Pancreas (tissue), 10 donors: Measurements from ENCODE around the gene INTS12. TPM values are rescaled to one million over a fixed set of nuclear protein-coding genes. Genes with fewer than 3 reads are reported as not detected.

Source experiments
- ATAC-seq, 4 donors: fragments of 200-7000 bp; cut with Tn5 transposase; one replicate each; pipeline versions ENCODE4 v1.8.0 to v1.9.1; 2020; ENCODE audit warnings: mild to moderate bottlenecking in 4 of 4, moderate library complexity in 4 of 4
- DNase-seq, 6 donors: peaks; one replicate each; pipeline ENCODE4 v3.0.0-alpha.2; 2020
- FAIRE-seq: peaks from 2 replicates; lab custom pipeline; 2012; peaks lifted over from hg19 to GRCh38; lab: Jason Lieb, UNC
- H3K27ac ChIP-seq, 4 donors: fragments of 200-600 bp; sonication (generic); 1 replicate in 3 of 4; 2 replicates in 1 of 4; pipeline versions ENCODE4 v1.5.0 to v1.8.0; 2020
- H3K27me3 ChIP-seq, 4 donors: fragments of 200-600 bp; one replicate each; pipeline ENCODE4 v1.8.0; 2021
- H3K36me3 ChIP-seq, 3 donors: fragments of 200-600 bp; sonication (generic) in 1 of 3; one replicate each; pipeline versions ENCODE4 v1.5.0 to v1.8.0; 2020 to 2021
- H3K4me1 ChIP-seq, 3 donors: fragments of 200-600 bp; one replicate each; pipeline ENCODE4 v1.8.0; 2021
- H3K4me3 ChIP-seq, 4 donors: fragments of 200-600 bp; sonication (generic) in 2 of 4; one replicate each; pipeline versions ENCODE4 v1.5.0 to v1.8.0; 2020 to 2021
- H3K9me3 ChIP-seq, 4 donors: fragments of 200-600 bp; one replicate each; pipeline ENCODE4 v1.8.0; 2021
- CTCF ChIP-seq, 4 donors: fragments of 200-600 bp; sonication (generic) in 3 of 4; IDR thresholded peaks; one replicate each; pipeline versions ENCODE4 v1.5.0 to v1.8.0; 2021; ENCODE audit warnings: antibody characterized with exemption in 4 of 4
- WGBS, 2 donors: extraction: QIAGEN DNeasy Blood & Tissue Kit; methylation state at CpG; one replicate each; pipeline ENCODE4 v1.1.7; 2013; 5-methylcytosine and 5-hydroxymethylcytosine counted together
- intact Hi-C, 3 donors: fragments of 100-400 bp; cut with DNase I; formaldehyde crosslinking; loops; one replicate each; pipeline versions ENCODE4 v1.11.1 to v1.14.2; 2022
- polyA plus RNA-seq, 2 donors: library from polyadenylated mRNA; stranded (reverse); fragments of 200-250 nt; gene quantifications; one replicate each; pipeline ENCODE4 v1.2.3, GENCODE V29; 2013
- total RNA-seq, 6 donors: library from RNA; stranded (reverse); fragmentation: NEBNext Ultra II Directional in 4 of 6; extraction: Animal tissue kit (Norgen Biotek cat#: 25700) in 4 of 6; gene quantifications; one replicate each; pipeline versions ENCODE4 v1.2.1 to v1.2.4, GENCODE V29; 2021 to 2023
- donor health status: healthy with polysubstance abuse.
- donor health status: DM: no; HTN: no; CAD: no; lungs with moderate emphysema.
- donor health status: DM: no; HTN: no; CAD: no.
- donor health status: control.
- donor health status: control.
- donor health status: Bipolar disorder and iron deficiency.
- donor health status: DM: yes; HTN: yes; CAD: no.
- donor health status: DM: no; HTN: no; CAD: no.
- donor health status: DM: no; HTN: no; CAD: no.
- donor health status: DM: yes; HTN: yes; CAD: no.

Gene INTS12
- total and polyA plus RNA-seq, 8 donors = 5.3 to 12.8 (median 7.0) TPM

DNA sequence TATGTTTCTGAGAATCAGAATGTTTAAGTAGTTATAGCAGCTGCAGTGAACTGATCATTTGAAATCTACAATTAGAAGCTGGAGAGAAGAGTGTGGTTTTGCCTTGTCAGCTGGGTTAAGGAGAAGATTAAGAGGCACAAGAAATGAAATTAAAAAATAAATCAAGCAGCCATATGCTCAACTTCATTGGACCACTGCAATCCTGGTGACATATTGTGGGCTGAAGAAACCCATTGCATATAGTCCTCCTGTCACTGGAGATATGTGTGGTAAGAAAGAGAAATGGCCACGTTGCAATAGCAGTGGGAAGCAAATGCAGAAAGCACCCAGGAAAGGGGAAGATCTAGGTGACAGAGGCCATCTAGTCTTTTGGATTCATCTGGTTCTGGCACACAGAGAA lies 63.0 kb downstream of the INTS12 start:
- H3K9me3 ChIP-seq = no peaks in the 10 kb centered on the region
- DNase-seq (no peak), ATAC-seq (no peak), FAIRE-seq (no peak)
- H3K4me3 ChIP-seq = no peak overlapping the region
- no peaks in the 10 kb centered on the region for H3K36me3 ChIP-seq
- H3K27ac ChIP-seq = no peak overlapping the region
- TF ChIP-seq CTCF (IDR thresholded peaks at IDR 0.05) = no peak
- 77 to 81% methylated on average over 1 of the region's 1 CpG for WGBS, 2 donors
- H3K27me3 ChIP-seq = no peaks in the 10 kb centered on the region
- intact Hi-C loops = no loop called here
- H3K4me1 ChIP-seq = no peaks in the 10 kb centered on the region

- DNase-seq (no peak), FAIRE-seq (no peak), ATAC-seq (no peak)
- Histone ChIP-seq H3K27me3 (no peaks in the 10 kb centered on the region), H3K36me3 (no peaks in the 10 kb centered on the region), H3K4me1 (no peaks in the 10 kb centered on the region), H3K9me3 (no peaks in the 10 kb centered on the region), H3K27ac (no peak overlapping the region), H3K4me3 (no peak overlapping the region)
- no peak for TF ChIP-seq CTCF (IDR thresholded peaks at IDR 0.05)
- intact Hi-C loops = no loop called here
- 62 to 69% methylated on average over 2 of the region's 2 CpGs for WGBS, 2 donors
These were observed 64.2 kb downstream of the INTS12 start for GRCh38 chr4:105644257-105644656.

DNA sequence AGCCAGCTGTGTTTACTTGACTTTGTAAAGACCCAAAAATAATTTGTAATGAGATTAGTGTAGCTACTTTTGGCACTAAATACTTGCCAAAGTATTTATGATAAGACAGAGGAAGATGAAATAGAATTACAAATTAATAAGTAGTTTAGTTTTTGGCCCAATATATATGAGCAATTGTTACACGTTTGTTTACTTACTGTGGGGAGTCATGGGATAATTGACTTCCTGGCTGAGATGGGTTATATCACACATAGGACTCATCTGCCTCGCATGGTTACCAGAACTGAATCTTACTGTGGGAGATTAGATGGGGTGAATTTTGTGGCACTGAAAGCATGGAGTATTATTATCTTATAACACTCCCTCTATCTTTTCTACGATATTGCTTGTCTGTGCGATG lies 66.6 kb downstream of the INTS12 start:
- no peak overlapping the region for H3K27ac ChIP-seq
- TF ChIP-seq CTCF (IDR thresholded peaks at IDR 0.05) = no peak
- peaks cover 0 to 7% (median 6%) of the 10 kb centered on the region in 3 donors for H3K4me1 ChIP-seq
- no peaks in the 10 kb centered on the region for H3K27me3 ChIP-seq
- FAIRE-seq (no peak), ATAC-seq (no peak), DNase-seq (no peak)
- no peaks in the 10 kb centered on the region for H3K36me3 ChIP-seq
- WGBS, 2 donors = 66 to 75% methylated on average over 4 of the region's 4 CpGs
- no peak overlapping the region for H3K4me3 ChIP-seq
- H3K9me3 ChIP-seq = no peaks in the 10 kb centered on the region
- intact Hi-C loops = no loop called here

GRCh38 chr4:105637408-105638176 lies 70.9 kb downstream of the INTS12 start:
- ATAC-seq = peak in 3 of 4 donors; percentile 57 to 64 (median 57)
- no peaks in the 10 kb centered on the region for H3K27me3 ChIP-seq
- H3K9me3 ChIP-seq = no peaks in the 10 kb centered on the region
- WGBS, 2 donors = 67 to 71% methylated on average over 4 of the region's 4 CpGs
- DNase-seq = peak; percentile 11 to 67 (median 46)
- intact Hi-C loops = no loop called here
- H3K4me1 ChIP-seq = peaks cover 16 to 18% (median 17%) of the 10 kb centered on the region in 3 donors
- no peak overlapping the region for H3K4me3 ChIP-seq
- no peak for TF ChIP-seq CTCF (IDR thresholded peaks at IDR 0.05)
- no peaks in the 10 kb centered on the region for H3K36me3 ChIP-seq
- no peak for FAIRE-seq
- H3K27ac ChIP-seq = no peak overlapping the region

DNA sequence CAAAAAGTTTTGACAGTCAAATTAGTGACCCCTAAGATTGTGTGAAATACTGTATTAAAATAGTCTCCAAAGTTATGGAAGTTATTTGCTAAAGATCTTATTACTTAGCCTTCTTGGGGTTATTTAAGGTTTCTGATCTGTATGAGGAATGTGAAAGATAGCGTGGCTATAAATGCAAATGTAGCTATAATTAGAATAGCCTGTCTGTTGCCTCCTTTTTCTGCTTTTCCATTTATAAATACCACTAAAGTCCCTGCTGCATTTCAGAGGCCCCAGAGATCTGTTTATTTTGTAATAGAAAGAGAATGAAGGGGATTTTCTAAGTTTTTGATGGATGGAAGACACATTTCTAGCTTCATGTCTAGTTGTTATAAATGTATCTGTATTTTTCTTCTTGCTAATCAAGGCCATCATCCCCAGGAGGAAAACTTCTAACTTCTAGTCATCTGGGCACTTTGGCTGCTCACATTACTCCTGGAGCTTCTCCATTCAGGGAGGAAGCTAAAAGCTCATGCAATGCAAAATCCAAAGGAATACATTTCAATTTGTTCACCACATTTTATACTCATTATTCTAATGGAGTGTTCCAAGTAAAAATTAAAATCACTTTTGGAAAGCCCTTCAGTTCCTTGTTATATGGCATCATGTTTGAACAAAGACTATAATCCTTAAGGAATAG lies 73.9 kb downstream of the INTS12 start:
- no peak for DNase-seq
- H3K9me3 ChIP-seq = no peaks in the 10 kb centered on the region
- TF ChIP-seq CTCF (IDR thresholded peaks at IDR 0.05) = no peak
- intact Hi-C loops = no loop called here
- ATAC-seq = no peak
- H3K4me3 ChIP-seq = no peak overlapping the region
- 32 to 37% methylated on average over 1 of the region's 1 CpG for WGBS, 2 donors
- H3K36me3 ChIP-seq = no peaks in the 10 kb centered on the region
- no peak for FAIRE-seq
- no peaks in the 10 kb centered on the region for H3K27me3 ChIP-seq
- no peak overlapping the region for H3K27ac ChIP-seq
- peaks cover 18 to 19% (median 18%) of the 10 kb centered on the region in 3 donors for H3K4me1 ChIP-seq
